Tibial artery (tissue), 4 donors: ENCODE data around the gene THADA.

Experiments
- DNase-seq, 2 donors: peaks; one replicate each; pipeline ENCODE4 v3.0.0-alpha.2; 2019
- H3K27ac ChIP-seq, 2 donors: fragments of 200-600 bp; sonication (generic) in 1 of 2; 1 replicate in 1 of 2; 2 replicates in 1 of 2; pipeline ENCODE4 v1.5.1; 2018 to 2019; ENCODE audit warnings: mild to moderate bottlenecking in 1 of 2
- H3K27me3 ChIP-seq, 2 donors: fragments of 200-600 bp; sonication (generic) in 1 of 2; one replicate each; pipeline versions ENCODE4 v1.5.1 to v1.6.0; 2016 to 2019
- H3K36me3 ChIP-seq, 3 donors: fragments of 200-600 bp; sonication (generic) in 2 of 3; one replicate each; pipeline ENCODE4 v1.5.1; 2016 to 2019; ENCODE audit warnings: mild to moderate bottlenecking in 2 of 3
- H3K4me1 ChIP-seq, 4 donors: fragments of 200-600 bp; sonication (generic) in 2 of 4; 1 replicate in 3 of 4; 2 replicates in 1 of 4; pipeline ENCODE4 v1.5.1; 2016 to 2019
- H3K4me3 ChIP-seq, 2 donors: fragments of 200-600 bp; sonication (generic) in 1 of 2; 1 replicate in 1 of 2; 2 replicates in 1 of 2; pipeline ENCODE4 v1.5.1; 2018 to 2019; ENCODE audit warnings: mild to moderate bottlenecking in 2 of 2
- H3K9me3 ChIP-seq, 3 donors: fragments of 200-600 bp; sonication (generic) in 1 of 3; one replicate each; pipeline ENCODE4 v1.5.1; 2016 to 2019
- CTCF ChIP-seq, 2 experiments: fragments of 200-600 bp in 1 of 2; fragments of 450-650 bp in 1 of 2; IDR thresholded peaks; one replicate each; pipeline ENCODE4 v1.5.1; 2017 to 2019; ENCODE audit warnings: antibody characterized with exemption in 2 of 2, mild to moderate bottlenecking in 1 of 2, moderate library complexity in 1 of 2
- intact Hi-C: fragments of 100-400 bp; cut with DNase I; formaldehyde crosslinking; loops from one replicate; pipeline ENCODE4 v1.15.0; 2023; ENCODE audit warnings: low total_unique reads

THADA gene

GRCh38 chr2:43210467-43211303 lies 385.2 kb downstream of the THADA start:
- Histone ChIP-seq H3K9me3 (no peaks in the 10 kb centered on the region), H3K36me3 (no peaks in the 10 kb centered on the region), H3K27me3 (no peaks in the 10 kb centered on the region), H3K4me3 (no peak overlapping the region), H3K4me1 (peaks cover 0 to 15% (median 4%) of the 10 kb centered on the region in 4 donors), H3K27ac (peak overlapping the region in 1 of 2 donors; percentile 35)
- TF ChIP-seq CTCF (IDR thresholded peaks at IDR 0.05) = no peak
- peak; percentile 67 to 75 for DNase-seq
- intact Hi-C loops = loop anchor here (5.0 kb wide), 2 partner anchors 118 to 178 kb away; no protein-coding TSS in a partner anchor

- no peak for DNase-seq
- TF ChIP-seq CTCF (IDR thresholded peaks at IDR 0.05) = no peak
- Histone ChIP-seq H3K27ac (no peak overlapping the region), H3K36me3 (no peaks in the 10 kb centered on the region), H3K9me3 (no peaks in the 10 kb centered on the region), H3K27me3 (no peaks in the 10 kb centered on the region), H3K4me3 (no peak overlapping the region), H3K4me1 (peaks cover 0 to 9% (median 3%) of the 10 kb centered on the region in 4 donors)
- intact Hi-C loops = loop anchor here (5.0 kb wide), 2 partner anchors 118 to 178 kb away; no protein-coding TSS in a partner anchor
Observed at GRCh38 chr2:43210125-43210466, 385.7 kb downstream of the THADA start.

GRCh38 chr2:43209204-43209717 lies 386.6 kb downstream of the THADA start:
- DNase-seq = no peak
- Histone ChIP-seq H3K4me3 (no peak overlapping the region), H3K27ac (no peak overlapping the region), H3K4me1 (peaks cover 0 to 8% (median 3%) of the 10 kb centered on the region in 4 donors), H3K9me3 (no peaks in the 10 kb centered on the region), H3K27me3 (no peaks in the 10 kb centered on the region), H3K36me3 (no peaks in the 10 kb centered on the region)
- intact Hi-C loops = no loop called here
- TF ChIP-seq CTCF (IDR thresholded peaks at IDR 0.05) = no peak

GRCh38 chr2:43207553-43208300 lies 388.1 kb downstream of the THADA start:
- TF ChIP-seq CTCF (IDR thresholded peaks at IDR 0.05) = no peak
- H3K27ac ChIP-seq = no peak overlapping the region
- no peak for DNase-seq
- H3K4me3 ChIP-seq = no peak overlapping the region
- H3K9me3 ChIP-seq = no peaks in the 10 kb centered on the region
- H3K4me1 ChIP-seq = peaks cover 0 to 8% (median 3%) of the 10 kb centered on the region in 4 donors
- intact Hi-C loops = no loop called here
- H3K27me3 ChIP-seq = no peaks in the 10 kb centered on the region
- H3K36me3 ChIP-seq = no peaks in the 10 kb centered on the region

- Histone ChIP-seq H3K4me1 (peaks cover 0 to 8% (median 3%) of the 10 kb centered on the region in 4 donors), H3K36me3 (no peaks in the 10 kb centered on the region), H3K9me3 (no peaks in the 10 kb centered on the region), H3K27ac (no peak overlapping the region), H3K27me3 (no peaks in the 10 kb centered on the region), H3K4me3 (no peak overlapping the region)
- TF ChIP-seq CTCF (IDR thresholded peaks at IDR 0.05) = no peak
- no peak for DNase-seq
- intact Hi-C loops = no loop called here
Observed at GRCh38 chr2:43206602-43207001, 389.2 kb downstream of the THADA start.
